Thoracic aorta (tissue), 2 donors: ENCODE data around the gene TPPP2. TPM values are rescaled to one million over a fixed set of nuclear protein-coding genes. Genes with fewer than 3 reads are reported as not detected.

Experiments
- ATAC-seq: fragments of 150-250 bp; one replicate; pipeline ENCODE4 v1.8.0; 2017; ENCODE audit warnings: low read depth; ENCODE audit not compliant: insufficient number of reproducible peaks, low FRiP score
- DNase-seq: peaks from one replicate; pipeline ENCODE4 v3.0.0-alpha.2; 2020; ENCODE audit warnings: low spot score
- H3K27ac ChIP-seq, 2 donors: fragments of 200-600 bp; sonication (generic); 1 replicate in 1 of 2; 2 replicates in 1 of 2; pipeline ENCODE4 v1.5.1; 2016; ENCODE audit warnings: mild to moderate bottlenecking in 2 of 2, moderate library complexity in 2 of 2
- H3K27me3 ChIP-seq: fragments of 200-600 bp; sonication (generic); replicated peaks from 2 replicates; pipeline ENCODE4 v1.6.0; 2016; ENCODE audit warnings: mild to moderate bottlenecking; ENCODE audit not compliant: insufficient read depth
- H3K36me3 ChIP-seq: fragments of 200-600 bp; sonication (generic); one replicate; pipeline ENCODE4 v1.5.1; 2016
- H3K4me1 ChIP-seq, 2 donors: fragments of 200-600 bp; sonication (generic); 1 replicate in 1 of 2; 2 replicates in 1 of 2; pipeline versions ENCODE4 v1.5.1 to v1.6.0; 2016; ENCODE audit warnings: low read depth in 2 of 2, mild to moderate bottlenecking in 1 of 2; ENCODE audit not compliant: control insufficient read depth in 1 of 2
- H3K4me3 ChIP-seq: fragments of 200-600 bp; sonication (generic); 2 replicates; pipeline ENCODE4 v1.5.1; 2016; ENCODE audit warnings: mild to moderate bottlenecking
- H3K9me3 ChIP-seq: fragments of 200-600 bp; sonication (generic); 2 replicates; pipeline ENCODE4 v1.5.1; 2016
- total RNA-seq, 2 donors: library from RNA; depleted of rRNA; stranded (reverse); fragments of >200 nt; gene quantifications; one replicate each; pipeline versions ENCODE4 v1.1.0 to v1.2.3, GENCODE V29; 2016
- TF ChIP-seq, protein P1 (sequence below): fragments of 200-600 bp; sonication (generic); IDR thresholded peaks from one replicate; pipeline ENCODE4 v1.5.1; 2019; ENCODE audit warnings: antibody characterized with exemption

The TPPP2 gene
- total RNA-seq, 2 donors from 2014 or later = not detected

DNA sequence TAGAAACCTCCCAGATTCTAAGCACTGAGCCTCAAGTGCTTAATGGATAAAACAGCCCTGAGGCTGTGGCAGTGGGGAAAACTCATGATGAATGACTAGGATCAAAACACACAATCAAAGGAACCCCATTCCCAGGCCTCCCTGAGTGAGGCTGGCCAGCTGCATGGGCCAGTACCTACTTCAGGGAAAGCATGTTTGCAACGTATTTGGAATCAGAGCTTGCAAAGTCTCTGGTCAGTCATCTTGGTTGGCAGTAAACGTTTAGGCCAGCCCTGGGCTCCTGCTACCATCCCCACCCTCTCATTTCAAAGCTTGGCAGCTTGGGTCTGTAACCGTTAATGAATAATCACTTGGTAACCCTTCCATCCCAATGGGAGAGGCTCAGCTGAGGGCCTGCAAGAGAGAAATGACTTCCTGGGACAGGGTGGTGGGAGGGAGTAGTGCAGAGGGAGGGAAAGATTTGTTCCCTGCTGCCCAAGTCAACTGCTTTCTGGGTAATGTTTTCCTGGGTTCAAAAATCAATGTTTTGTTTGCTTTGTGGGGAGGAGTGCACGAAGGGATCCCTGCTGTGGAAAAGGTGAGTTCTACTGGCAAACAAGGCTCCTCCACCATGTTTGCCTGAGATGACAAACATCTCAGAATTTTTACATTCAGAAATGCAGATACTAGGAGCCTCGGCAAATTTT lies 25.6 kb downstream of the TPPP2 start:
- DNase-seq (no peak), ATAC-seq (no peak)
- H3K9me3 ChIP-seq = no peaks in the 10 kb centered on the region
- H3K27me3 ChIP-seq = no peaks in the 10 kb centered on the region
- H3K27ac ChIP-seq = no peak overlapping the region
- H3K4me3 ChIP-seq = no peak overlapping the region
- H3K4me1 ChIP-seq = no peaks in the 10 kb centered on the region
- TF ChIP-seq, protein P1, sequence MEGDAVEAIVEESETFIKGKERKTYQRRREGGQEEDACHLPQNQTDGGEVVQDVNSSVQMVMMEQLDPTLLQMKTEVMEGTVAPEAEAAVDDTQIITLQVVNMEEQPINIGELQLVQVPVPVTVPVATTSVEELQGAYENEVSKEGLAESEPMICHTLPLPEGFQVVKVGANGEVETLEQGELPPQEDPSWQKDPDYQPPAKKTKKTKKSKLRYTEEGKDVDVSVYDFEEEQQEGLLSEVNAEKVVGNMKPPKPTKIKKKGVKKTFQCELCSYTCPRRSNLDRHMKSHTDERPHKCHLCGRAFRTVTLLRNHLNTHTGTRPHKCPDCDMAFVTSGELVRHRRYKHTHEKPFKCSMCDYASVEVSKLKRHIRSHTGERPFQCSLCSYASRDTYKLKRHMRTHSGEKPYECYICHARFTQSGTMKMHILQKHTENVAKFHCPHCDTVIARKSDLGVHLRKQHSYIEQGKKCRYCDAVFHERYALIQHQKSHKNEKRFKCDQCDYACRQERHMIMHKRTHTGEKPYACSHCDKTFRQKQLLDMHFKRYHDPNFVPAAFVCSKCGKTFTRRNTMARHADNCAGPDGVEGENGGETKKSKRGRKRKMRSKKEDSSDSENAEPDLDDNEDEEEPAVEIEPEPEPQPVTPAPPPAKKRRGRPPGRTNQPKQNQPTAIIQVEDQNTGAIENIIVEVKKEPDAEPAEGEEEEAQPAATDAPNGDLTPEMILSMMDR = no peak
- H3K36me3 ChIP-seq = no peaks in the 10 kb centered on the region

DNA sequence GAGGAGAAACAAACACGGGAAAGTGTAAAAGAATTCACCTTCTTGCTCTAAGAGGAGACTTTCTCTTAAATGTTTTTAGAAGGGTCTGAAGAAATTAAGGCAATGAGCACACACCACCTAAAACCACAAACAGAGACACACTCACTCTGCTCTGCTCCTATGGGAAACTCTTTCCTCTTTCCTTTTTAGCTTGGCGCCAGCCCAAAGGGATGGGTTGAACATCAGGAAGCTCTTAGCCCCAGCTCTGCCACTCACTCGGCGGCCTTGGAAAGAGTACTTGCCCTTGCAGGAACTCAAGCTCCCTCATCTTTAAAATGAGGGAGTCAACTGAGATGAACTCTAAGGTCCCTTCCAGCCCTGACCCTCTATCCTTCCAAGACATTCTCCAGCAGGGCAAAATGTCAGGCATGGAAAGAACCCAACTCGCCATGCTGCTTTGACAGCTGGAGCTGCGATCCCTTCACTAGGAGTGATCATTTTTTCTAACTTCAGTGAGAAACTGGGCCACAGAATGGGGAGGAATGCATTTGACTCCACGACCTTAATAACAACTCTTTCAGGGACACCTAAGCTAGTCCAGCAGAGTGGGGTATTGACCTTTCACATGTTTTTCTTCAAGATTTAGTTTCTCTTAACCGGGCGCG lies 26.6 kb downstream of the TPPP2 start:
- Histone ChIP-seq H3K4me1 (no peaks in the 10 kb centered on the region), H3K27ac (no peak overlapping the region), H3K9me3 (no peaks in the 10 kb centered on the region), H3K4me3 (no peak overlapping the region), H3K36me3 (no peaks in the 10 kb centered on the region), H3K27me3 (no peaks in the 10 kb centered on the region)
- TF ChIP-seq, protein P1 = no peak
- DNase-seq (no peak), ATAC-seq (no peak)

DNA sequence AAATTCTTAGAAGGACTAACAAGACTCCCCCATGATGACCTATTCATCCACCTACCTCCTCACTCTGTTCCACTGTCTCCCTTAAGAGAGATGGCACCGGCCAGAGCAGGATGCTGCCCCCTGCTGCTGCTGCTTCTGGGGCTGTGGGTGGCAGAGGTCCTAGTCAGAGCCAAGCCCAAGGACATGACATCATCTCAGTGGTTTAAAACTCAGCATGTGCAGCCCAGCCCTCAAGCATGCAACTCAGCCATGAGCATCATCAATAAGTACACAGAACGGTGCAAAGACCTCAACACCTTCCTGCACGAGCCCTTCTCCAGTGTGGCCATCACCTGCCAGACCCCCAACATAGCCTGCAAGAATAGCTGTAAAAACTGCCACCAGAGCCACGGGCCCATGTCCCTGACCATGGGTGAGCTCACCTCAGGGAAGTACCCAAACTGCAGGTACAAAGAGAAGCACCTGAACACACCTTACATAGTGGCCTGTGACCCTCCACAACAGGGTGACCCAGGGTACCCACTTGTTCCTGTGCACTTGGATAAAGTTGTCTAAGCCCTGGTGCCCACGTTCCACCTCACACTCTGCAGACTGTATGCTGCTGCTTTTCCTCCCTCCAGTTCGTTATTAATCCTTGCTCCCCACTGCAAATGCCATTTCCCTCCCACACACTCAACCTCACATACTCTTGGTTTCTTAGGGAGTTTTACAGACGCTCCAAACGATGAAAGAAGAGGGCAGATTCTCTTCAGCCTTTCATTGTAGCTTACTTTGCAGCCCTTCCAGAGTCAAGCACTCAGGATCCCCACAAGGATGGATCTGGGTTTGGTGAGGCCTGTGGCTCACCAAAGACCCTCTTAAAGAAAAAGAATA lies 28.0 kb downstream of the TPPP2 start, which contains the start of gene RNASE8:
Gene RNASE8, plus strand, starts transcription at position 20 of the 873 bp plus-strand sequence. Its CDS starts 71 bp downstream, at position 91.
- no peaks in the 10 kb centered on the region for H3K27me3 ChIP-seq
- no peak for DNase-seq
- H3K4me3 ChIP-seq = no peak within 1 kb of the TSS
- TF ChIP-seq, protein P1 = no peak
- ATAC-seq = no peak
- H3K27ac ChIP-seq = no peak within 1 kb of the TSS
- no peaks in the 10 kb centered on the region for H3K4me1 ChIP-seq
- no peaks in the 10 kb centered on the region for H3K36me3 ChIP-seq
- no peaks in the 10 kb centered on the region for H3K9me3 ChIP-seq

DNA sequence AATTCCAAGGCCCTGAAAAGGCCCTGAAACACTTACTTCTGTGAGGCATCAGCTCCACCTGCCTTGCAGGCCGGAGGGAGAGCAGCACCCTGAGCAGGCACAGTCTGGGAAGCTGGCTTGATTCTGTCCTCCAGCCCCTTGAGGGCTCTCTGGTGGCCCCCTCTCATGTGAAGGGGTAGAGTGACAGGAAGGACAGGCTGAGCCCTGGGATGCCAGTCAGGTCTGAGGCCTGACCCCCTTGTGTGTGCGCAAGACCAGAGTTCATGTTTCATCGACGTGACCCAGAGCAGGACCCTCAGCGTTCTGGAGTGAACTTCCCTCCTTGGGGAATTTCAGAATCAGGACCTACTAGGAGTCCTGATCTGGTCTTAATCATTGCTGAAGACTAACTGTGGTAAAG lies 28.9 kb downstream of the TPPP2 start:
- Histone ChIP-seq H3K27me3 (no peaks in the 10 kb centered on the region), H3K36me3 (no peaks in the 10 kb centered on the region), H3K27ac (no peak overlapping the region), H3K9me3 (no peaks in the 10 kb centered on the region), H3K4me3 (no peak overlapping the region), H3K4me1 (no peaks in the 10 kb centered on the region)
- DNase-seq (no peak), ATAC-seq (no peak)
- TF ChIP-seq, protein P1 = no peak
